ENCODE results near the gene UPK3BL1.
"Not testable (repeated sequence)": the region's sequence is repeated elsewhere in the genome, so short reads cannot be mapped to it uniquely, and the experiment has no call there.

Gene UPK3BL1, protein sequence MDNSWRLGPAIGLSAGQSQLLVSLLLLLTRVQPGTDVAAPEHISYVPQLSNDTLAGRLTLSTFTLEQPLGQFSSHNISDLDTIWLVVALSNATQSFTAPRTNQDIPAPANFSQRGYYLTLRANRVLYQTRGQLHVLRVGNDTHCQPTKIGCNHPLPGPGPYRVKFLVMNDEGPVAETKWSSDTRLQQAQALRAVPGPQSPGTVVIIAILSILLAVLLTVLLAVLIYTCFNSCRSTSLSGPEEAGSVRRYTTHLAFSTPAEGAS
- 0 reads per million in 18 experiments for total RNA-seq

DNA sequence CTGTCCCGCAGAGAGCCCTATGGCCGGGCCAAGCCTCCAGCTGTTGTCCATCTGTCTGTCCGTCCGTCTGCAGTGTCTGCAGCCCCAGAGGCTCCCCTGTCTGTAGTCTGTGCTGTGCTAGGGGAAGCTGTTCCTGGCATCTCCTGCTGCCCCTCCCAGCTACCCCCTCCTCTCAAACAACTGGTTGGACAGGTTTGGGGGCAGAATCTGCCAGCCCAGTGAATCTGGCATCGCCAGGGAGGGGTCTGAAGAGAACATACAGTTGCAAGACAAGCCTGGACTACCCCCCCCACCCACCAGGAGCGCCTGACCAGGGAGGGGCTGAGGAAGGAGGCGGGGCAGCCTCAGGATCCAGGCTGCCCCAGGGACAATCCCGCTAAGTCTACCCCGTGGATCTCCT lies at the start of gene UPK3BL1:
Gene UPK3BL1 (minus strand): TSS at position 101 of the 400 bp plus-strand sequence. CDS start 50 bp downstream, at position 51.
- not testable (repeated sequence) for DNase-seq

DNA sequence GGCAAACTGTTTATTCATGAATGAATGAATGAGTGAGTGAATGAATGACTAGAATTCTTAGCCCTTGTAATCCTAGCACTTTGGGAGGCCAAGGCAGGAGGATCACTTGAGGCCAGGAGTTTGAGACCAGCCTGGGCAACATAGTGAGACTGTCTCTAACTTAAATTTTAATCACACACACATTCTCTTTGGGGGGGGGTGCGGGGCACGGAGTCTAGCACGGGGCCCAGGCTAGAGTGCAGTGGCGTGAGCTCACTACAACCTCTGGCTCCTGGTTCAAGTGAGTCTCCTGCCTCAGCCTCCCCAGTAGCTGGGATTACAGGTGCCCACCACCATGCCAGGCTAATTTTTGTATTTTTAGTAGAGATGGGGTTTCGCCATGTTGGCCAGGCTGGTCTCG lies 48.0 kb upstream of the UPK3BL1 start:
- not testable (repeated sequence) for DNase-seq

DNA sequence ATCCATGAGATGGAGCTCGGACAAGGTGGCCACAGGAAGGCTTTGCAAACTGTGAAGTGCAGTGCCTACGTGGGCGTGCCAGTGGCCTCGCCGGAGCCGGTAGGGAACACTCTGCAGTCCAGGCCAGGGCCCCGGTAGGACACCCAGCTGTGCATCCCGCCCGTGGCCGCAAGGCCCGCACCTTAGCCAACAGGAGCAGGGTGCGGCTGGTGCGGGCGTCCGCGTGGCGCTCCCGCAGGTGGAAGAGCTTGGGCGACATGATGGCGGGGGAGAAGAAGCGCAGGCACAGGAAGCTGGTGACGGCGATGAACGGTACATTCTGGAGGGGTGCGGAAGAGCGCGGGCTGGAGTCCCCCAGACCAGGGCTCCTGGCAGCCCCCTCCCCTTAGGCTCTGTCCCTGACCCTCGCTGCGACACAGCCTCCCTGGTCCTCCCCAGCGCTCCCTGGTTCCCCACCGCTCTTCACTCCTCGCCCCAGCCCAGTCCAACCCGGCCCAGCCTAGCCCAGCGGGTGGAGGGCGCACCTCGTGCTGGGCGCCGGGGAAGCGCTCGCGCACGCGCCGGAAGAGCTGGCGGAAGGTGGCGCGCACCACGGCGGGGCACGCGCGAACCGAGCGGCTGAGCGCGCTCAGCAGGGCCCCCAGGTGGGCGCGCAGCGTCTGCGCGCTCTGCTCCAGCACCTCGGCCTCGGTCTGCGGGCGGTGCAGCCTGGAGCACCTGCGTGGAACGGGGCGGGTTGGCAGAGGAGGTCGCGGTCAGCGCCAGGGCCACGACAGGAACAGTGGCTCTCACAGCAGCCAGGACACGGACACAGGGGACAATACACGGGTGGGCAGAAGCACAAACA lies 47.1 kb upstream of the UPK3BL1 start:
- not testable (repeated sequence) for DNase-seq

DNA sequence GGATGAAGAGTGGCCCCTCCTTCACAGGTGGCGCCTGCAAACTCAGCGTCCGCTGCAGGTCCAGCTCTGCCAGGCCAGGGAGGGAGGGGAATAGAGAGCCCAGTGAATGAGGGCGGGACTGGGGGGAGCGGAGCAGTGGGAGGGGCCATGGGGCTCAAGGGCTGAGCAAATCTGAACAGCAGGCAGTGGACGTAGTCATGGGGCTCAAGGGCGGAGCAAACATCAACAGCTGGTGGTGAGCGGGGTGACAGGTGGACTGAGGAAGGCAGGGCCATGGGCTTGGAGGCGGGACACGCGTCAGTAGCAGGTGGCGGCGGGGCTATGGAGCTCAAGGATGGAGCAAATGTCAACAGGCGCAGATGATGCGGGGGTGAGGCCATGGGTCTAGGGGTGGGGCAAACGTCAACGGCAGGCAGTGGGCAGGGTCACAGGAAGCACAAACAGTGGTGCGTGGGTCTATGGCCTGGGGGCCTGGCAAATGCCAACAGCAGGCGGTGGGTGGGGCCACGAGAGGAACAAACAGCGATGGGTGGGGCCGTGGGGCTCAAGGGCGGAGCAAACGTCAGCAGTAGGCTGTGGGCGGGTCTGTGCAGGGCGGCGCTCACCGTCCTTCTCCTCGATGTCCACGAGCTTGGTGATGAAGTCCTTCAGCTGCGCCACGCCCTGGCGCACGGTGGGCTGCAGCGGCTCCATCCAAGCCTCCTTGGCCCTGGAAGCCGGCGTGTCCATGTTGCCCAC lies 45.9 kb upstream of the UPK3BL1 start:
- not testable (repeated sequence) for DNase-seq

DNA sequence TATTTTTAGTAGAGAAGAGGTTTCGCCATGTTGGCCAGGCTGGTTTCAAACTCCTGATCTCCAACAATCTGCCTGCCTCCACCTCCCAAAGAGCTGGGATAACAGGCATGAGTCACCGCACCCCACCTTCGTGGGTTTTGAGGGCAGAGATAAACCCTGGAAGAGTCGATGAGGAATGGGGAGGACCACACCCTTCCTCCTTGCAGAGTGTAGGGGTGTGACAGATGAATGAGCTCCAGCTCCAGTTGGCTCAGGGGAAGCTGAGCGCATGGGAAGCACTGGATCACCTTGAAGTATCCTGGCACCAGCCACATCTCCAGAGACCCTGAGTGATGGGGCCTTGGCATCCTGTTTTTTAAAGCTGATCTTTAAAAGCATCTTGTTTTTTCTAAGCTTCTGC lies 40.0 kb upstream of the UPK3BL1 start:
- DNase-seq = not testable (repeated sequence)

DNA sequence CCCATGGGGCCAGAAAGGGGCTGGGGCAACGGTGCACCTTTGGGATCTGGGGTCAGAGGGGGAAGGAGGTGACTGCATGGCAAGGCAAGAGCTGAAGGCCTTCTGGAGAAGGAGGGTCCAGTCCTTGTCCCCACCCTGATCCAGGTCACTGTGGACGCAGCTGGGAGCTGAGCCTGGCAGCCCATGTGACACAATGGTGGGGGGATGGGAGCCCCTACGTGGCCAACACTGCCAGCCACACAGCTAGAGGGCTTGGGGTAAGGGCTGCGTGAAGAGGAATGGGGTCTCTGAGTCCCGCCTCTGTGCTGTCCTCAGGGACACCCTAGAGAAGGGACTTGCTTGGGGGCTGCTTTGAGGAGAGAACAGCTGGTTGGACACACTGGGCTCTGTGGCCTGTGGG lies 38.2 kb upstream of the UPK3BL1 start:
- not testable (repeated sequence) for DNase-seq

DNA sequence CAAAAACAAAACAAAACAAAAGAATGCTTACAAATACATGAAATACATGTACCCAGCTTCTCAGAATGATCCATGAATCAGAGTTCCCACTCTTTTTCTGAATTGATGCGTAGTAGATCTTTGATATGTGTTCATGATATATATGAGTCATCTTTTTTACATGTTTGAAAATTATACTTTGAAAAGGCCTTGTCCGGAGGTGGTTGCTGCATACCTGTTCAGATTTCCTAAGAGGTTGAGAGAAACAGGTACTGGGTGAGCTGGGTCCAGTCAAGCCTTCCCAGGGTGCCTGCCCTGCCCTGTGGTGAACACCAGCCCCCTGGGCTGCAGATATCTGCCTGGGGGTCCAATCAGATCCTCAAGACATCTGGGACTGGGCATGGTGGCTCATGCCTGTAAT lies 33.0 kb upstream of the UPK3BL1 start:
- DNase-seq = not testable (repeated sequence)

DNA sequence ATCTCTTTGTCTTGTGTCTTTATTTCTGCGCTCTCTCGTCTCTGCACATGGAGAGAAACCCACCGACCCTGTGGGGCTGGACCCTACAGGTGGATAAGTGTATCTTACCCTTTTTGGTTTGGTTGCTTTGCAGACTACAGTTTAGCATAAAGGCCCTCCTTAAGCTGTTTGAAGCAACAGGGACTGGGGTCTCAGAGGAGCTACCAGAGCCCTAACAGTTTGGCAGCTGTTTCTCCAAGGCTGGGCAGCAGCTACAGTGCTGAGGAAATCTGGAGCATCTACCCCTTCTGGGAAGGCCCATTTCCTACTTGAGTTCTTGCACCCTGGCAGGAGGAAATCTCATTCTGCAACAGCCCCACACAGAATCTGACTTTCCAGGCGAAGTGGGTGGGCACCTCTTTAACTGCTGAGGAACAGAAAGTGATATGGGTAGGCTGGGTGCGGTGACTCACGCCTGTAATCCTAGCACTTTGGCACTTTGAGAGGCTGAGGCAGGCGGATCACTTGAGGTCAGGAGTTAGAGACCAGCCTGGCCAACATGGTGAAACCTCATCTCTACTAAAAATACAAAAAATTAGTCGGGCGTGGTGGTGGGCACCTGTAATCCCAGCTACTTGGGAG lies 31.0 kb upstream of the UPK3BL1 start:
- DNase-seq = not testable (repeated sequence)

DNA sequence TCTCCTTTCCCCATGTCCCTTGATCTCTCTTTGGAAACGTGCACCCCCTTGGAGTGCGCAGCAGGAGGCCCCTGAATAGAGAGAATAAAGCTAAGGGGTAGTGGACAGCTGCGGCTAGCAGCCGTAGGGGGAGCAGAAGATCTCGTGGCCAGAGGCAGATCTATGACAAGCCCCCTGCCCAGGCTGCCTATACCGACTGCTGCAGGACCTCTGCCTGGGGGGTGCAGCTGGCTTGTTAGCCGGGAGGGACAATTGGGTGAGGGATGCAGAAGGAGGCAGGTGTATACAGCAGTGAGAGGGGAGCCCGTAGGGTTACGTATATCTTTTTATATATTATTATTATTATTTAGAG lies 29.3 kb upstream of the UPK3BL1 start:
- not testable (repeated sequence) for DNase-seq

DNA sequence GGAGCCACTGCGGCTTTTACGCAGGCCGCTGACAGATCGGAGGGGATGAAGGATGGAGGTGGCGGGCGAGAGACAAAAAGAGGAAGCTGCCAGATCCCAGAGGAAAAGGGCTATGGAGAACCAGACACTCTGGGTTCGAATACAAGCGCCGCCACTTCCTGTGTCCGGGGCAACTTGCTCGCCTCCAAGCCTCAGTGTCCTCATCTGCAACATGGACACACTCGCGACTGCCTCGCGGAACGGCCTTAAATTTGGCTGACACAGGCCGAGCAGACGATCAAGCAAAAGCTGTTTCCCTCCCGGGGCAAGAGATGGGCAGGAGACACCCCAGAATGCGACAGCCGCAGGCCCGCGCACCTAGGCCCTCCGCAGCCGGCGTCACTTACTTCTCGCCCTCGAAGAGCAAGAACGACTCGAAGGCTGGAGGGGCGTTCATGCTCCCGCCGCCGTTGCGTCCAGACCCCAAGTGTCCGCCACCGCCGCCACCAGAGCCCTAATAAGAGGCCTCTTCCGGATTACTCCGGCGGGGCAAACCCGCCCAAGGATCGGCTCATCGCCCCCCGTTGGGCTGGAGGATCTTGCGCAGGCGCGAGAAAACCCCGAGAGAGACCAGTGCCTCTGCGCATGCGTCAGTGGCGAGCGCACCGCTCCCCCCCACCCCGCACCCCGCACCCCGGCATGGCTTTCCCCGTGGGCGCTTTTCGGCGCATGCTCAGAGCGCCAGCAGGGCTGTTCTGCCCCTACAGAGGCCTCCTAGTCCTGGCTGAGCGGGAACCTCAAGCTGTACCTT lies 28.8 kb upstream of the UPK3BL1 start, which contains the start of gene POLR2J2:
Gene POLR2J2 (minus strand): TSS at position 498 of the 790 bp plus-strand sequence. CDS start 62 bp downstream, at position 436.
- DNase-seq = peak in 1 of 2 donors; percentile 81

DNA sequence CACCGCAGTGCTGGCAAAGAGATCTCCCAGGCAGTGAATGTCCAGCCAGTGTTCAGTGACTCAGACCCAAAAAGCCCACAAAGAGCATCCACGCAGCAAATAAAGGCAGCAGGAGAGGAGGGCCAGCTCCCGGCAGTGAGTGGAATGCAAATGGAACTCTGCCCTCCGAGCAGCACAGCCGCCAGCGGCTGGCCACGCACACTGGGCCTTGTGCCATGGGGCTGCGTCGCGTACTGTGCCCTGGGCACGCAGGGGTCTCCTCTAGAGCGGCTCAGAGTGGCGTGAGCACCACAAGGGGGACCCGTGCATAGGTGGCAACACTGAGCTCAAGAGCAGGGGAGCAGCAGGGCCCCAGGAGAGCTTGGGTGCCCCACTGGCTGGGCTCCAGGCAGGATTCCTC lies 24.9 kb upstream of the UPK3BL1 start:
- not testable (repeated sequence) for DNase-seq

DNA sequence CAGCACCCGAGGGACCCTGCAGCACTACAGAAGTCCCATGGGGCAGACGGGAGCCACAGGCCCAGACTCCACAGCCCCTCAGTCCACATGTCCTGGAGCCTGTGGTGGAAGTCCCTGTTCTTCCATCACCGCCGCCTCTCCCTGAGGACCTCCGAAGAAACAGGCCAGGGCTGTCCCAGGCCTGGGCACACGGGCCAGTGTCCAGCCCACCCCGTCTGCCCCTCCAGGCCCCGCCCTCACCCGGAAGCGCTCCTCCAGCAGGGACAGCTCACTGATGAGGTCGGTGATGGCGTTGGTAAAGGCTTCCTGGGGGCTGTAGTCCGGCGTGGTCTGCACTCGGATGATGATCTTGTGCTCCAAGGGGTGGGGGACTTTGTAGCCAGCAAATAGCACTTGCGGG lies 24.3 kb upstream of the UPK3BL1 start:
- DNase-seq = not testable (repeated sequence)

DNA sequence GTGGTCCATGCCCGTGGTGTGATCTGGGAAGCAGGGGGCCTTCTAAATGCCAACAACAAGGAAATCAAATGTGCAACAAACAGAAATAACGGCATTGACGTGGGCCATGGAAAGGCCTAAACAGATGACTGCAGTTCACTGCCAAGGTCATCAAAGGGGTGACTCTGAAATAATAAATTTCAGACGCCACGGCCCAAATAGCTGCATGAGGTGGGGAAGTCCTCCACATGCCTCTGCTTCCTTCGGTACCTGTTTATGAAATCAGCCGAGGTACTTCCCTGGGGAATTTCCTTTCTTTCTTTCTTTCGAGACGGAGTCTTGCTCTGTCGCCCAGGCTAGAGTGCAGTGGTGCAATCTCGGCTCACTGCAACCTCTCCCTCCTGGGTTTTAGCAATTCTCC lies 22.2 kb upstream of the UPK3BL1 start:
- not testable (repeated sequence) for DNase-seq

DNA sequence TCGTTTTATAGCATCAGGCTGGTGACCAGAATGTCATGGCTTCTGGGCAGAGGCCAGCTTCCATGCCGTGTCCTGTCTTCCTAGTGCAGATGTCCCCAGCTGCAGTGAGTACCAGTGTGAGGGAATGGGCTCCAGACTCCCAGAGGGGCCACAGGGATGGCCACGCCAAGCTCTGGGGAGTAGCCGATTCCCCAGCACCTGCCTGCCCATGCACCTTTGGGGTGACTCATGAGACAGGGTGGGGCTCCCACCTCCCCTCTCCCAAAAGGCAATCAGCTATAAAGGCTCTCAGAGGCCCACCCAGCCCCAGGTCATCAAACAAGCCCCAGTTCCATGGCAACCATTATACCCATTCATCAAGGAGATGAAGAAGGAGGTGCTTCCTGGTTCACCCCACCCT lies 7.3 kb upstream of the UPK3BL1 start, which contains the start of gene SPDYE2B:
Gene SPDYE2B (plus strand): TSS at position 396 of the 400 bp plus-strand sequence. CDS start 2,030 bp downstream, outside the sequence.
- DNase-seq = not testable (repeated sequence)

DNA sequence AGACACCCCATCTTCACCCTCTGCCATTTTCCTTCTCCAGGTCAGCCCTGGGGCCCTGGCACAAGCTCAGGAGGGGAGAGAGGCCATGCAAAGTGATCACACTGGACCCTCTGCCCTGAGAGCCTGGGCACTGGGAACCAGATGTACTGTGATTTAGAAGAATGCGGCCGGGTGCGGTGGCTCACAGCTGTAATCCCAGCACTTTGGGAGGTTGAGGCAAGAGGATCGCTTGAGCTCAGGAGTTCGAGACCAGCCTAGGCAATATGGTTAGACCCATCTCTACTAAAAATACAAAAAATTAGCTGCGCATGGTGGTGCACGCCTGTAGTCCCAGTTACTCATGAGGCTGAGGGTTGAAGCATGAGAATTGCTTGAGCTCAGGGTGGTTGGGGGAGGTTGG lies 5.2 kb upstream of the UPK3BL1 start:
- DNase-seq = not testable (repeated sequence)

DNA sequence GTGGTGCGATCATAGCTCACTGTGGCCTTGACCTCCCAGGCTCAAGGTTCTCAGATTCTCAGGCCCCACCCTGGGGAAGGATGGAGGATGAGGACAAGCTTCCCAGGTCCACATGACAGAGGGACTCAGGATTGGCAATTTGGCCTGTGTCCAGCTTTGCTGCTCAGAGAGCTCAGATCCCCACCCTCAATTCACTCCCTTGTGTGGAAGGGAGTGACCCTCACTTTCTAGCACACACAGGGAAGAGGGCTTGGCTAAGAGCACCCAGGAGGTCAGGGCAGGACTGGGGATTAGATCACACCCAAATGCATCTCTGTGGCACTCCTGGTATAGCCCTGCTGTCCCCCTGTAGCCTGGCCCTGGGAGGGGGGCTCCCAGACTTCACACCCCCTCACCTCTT lies 813 bp upstream of the UPK3BL1 start:
- DNase-seq = not testable (repeated sequence)

DNA sequence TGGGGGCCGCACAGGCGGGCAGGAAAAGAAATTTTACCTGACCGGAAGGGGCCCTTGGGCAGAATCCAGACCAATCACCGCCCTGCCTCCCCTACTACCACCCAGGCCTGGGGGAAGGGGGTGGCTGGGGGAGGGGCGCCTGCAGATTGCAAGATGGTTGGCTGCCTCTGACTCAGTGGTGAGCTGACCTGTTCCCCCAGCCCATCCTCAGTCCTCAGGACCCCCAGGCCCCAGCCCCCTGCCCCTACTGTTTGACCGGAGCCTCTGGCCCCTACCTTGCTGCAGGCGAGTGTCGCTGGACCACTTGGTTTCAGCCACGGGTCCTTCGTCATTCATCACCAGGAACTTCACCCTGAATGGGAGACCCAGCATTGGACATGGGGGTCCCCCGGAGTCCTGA lies 3.7 kb downstream of the UPK3BL1 start:
- DNase-seq = not testable (repeated sequence)

DNA sequence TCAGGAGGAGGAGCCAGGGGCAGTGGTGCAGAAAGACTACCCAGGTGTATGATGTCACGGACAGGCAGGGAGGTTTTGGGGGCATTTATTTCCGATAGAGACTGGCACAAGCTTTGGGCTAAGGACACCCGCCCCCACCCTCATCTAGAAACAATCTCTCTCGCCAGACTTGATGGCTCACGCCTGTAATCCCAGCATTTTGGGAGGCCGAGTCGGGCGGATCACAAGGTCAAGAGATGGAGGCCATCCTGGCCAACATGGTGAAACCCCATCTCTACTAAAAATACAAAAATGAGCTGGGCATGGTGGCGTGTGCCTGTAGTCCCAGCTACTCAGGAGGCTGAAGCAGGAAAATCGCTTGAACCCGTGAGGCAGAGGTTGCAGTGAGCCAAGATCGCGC lies 5.6 kb downstream of the UPK3BL1 start:
- not testable (repeated sequence) for DNase-seq

DNA sequence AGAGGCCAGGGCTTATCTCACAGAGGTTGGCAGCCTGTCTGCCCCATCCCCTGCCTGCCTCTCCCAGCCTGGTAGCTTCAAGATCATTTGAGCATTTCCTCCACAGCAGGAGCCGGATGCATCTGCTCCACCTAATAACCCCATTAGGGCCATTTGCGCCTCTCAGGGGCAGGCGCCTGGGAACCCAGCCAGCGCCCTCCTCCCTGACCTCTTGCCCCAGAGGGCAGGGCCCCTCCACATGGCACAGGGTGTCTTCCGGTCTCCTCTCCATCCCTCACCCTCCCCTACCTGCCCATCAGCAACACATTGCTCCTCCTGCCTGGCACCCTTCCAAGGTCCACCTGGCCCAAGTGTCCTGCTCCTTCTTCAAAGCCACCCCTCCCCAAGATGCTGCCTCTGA lies 7.2 kb downstream of the UPK3BL1 start:
- not testable (repeated sequence) for DNase-seq

DNA sequence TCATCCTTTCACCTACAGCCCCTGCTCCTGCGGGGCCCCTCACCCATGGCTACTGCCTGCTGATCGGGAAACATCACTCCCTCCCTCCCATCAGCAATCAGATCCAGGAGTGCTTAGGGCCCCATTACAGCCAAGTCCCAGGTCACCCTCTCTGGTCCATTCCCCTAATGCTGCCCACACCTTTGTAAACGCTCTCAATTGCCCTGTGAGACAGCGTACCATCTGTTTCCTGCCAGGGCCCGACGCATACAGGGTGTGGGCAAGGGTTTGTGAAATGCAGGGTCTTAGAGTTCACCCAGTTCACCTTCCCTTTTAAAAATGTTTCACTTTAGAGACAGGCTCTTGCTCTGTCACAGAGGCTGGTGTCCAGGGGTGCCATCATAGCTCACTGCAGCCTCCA lies 8.3 kb downstream of the UPK3BL1 start:
- not testable (repeated sequence) for DNase-seq

DNA sequence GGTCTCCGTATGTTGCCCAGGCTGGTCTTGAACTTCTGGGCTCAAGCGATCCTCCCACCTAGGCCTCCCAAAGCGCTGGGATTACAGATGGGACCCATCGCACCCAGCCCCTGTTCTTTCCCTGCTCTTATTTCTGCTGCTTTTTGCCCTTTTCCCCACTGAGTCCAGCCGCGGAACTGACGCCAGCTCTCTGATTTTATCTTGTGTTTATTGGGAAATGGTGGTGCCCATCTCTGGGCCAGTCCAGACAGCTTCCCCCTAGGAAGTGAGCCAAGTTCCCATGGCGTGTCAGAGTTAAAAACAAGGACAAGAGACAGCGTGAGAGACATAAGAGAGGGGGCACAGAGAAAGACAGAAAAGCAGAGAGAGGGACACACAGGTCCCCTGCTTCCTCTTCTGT lies 12.0 kb downstream of the UPK3BL1 start:
- DNase-seq = not testable (repeated sequence)
